OCI-LY3 (cell line): Measurements from ENCODE around the gene FMO2.

Source experiments
- EZH2phosphoT487 ChIP-seq: fragments of 200-600 bp; shearing (Covaris generic); IDR thresholded peaks from 2 replicates; pipeline ENCODE4 v1.6.1; 2018; ENCODE audit warnings: antibody characterized with exemption, mixed run types, low read depth
- TF ChIP-seq, protein P1 (sequence below): fragments of 200-600, 300-600 bp; sonication (generic); IDR thresholded peaks from 2 replicates; pipeline ENCODE4 v1.5.1; 2014; ENCODE audit warnings: antibody characterized with exemption, low read length, low read depth

DNA sequence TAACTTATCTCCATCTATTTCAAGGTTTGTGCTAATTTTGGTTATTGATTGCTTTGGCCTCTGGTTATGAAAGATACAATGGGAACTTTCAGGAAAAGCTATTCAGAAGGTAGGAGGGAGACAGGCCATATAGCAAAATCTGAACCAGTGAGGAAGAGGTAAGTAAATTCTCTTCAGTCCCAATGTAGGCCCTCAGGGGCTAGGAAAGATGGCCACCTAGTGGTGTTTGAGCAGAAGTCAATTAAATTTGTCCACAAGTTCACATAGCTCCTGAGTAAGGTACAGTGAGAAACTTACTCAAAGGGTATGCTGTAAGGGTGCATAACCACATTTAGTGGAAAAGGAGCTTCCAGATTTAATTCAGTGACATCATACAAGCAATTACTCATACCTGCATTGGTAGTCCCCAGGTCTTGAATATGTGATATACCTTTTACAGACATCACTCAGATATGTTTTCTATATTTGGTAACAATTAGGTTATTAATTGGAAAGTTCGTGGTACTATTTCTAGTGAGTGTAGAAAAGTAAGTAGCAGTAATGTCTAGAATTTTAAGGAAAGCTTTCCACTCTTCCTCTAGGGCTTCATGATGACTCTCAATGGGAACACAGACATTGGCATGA lies 41.8 kb downstream of the FMO2 start:
- TF ChIP-seq, protein P1, sequence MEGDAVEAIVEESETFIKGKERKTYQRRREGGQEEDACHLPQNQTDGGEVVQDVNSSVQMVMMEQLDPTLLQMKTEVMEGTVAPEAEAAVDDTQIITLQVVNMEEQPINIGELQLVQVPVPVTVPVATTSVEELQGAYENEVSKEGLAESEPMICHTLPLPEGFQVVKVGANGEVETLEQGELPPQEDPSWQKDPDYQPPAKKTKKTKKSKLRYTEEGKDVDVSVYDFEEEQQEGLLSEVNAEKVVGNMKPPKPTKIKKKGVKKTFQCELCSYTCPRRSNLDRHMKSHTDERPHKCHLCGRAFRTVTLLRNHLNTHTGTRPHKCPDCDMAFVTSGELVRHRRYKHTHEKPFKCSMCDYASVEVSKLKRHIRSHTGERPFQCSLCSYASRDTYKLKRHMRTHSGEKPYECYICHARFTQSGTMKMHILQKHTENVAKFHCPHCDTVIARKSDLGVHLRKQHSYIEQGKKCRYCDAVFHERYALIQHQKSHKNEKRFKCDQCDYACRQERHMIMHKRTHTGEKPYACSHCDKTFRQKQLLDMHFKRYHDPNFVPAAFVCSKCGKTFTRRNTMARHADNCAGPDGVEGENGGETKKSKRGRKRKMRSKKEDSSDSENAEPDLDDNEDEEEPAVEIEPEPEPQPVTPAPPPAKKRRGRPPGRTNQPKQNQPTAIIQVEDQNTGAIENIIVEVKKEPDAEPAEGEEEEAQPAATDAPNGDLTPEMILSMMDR, result peak; percentile 93
- TF ChIP-seq EZH2phosphoT487, result no peak
